ENCODE measurements around the gene GPC6.

GPC6 gene

DNA sequence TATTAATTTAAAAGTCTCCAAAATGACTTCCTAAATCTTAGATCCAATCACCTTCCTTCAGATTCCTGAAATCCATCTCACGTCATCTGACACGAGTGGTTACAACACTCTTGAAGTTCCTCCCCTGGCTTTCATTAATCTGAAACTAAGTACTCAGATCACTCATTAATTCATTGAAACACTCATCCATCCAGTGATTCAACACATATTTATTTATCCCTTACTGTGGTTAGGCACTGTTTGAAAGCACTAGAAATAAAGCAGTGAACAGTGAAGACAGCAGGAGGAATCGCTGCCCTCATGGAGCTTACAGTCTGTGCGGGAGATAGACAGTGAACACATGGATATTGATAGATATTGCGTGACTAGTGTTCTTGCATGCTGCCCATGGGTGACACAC is 780.5 kb downstream of the GPC6 start:
- no peak for DNase-seq

DNA sequence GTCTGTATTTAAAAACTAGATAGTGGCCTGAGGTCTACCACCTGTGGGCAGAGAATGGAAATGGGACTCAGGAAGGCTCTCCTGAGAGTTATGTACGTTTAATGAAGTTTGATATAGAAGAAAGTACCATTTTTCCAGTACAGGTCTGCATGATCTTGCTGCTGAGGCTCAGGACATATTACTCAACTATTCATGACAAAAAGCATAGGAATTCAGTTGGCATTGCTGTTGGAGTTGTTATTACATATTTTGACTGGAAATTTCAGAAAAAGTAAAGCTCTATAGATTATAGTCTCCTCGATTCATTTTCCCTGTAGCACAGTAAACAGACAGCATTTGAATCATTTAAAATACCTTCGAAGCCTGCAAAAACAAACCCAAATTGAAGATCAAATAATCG is 783.1 kb downstream of the GPC6 start:
- DNase-seq = no peak

DNA sequence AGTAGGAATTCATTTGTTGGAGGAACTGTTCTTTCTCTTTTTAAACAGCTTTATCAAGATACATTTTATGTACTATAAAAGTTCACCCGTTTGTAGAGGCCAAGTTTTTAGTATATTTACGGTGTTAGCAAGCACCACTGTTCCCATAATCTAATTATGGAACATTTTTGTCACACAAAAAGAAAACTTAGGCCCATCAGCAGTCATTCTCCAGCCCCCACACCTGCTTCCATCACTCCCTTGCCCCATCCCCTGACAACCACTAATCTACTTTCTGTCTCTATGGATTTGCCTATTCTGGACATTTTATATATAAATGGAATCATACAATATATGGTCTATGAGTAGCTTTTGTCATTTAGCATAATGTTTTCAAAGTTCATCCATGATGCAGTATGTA is 787.9 kb downstream of the GPC6 start:
- no peak for DNase-seq

DNA sequence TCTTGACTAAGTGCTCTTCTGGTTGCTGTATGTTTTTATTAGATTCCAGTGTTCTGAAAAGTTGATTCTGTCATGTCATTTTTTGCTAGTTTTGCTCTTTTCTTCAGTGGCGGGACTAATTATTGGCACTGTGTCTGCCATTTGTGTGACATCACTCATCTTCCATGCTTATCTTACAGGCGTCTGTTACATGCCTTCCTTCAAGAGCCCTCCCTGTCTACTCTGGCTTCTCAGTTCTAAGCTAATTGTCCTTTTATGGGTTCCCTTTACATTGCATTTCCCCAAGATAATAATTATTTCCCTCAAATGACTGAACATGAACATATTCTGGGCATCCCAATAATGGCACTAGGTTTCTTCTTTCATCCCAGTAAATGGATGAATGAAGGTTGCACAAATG is 793.8 kb downstream of the GPC6 start:
- no peak for DNase-seq

DNA sequence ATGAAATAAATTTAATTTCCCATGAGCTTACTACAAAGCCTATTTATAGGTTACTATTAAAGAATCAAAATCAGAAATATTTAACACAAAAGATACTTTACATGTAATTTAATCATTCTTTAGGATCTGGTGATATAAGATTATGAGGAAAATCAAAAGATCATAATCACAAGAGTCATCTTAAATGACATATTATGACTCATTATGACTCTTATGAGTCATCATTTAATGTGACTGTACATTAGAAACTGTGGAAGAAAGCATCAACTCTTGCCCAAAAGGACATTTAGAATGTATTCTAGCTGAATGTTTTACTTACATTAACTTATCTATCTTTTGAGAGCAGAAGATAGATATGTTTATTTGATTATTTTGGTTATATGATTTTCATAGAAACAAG is 794.2 kb downstream of the GPC6 start:
- DNase-seq = no peak

DNA sequence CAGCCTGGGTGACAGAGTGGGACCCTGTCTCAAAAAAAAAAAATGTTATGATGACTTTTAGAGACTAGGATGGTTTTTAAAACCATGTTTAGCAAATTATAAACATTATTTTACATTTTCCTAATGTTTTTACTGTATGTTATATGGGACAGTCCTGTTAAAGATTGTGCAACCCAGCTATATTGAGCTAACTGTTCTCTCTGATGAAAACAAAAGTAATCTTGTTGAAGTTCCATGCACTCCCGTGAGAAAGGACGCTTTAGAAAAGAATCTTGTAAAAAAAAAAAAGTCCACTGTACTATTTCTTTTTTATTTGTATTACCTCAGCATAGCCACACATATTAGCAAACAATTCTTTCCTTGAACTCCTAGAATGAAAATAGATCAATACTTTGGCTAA is 801.6 kb downstream of the GPC6 start:
- DNase-seq = no peak

DNA sequence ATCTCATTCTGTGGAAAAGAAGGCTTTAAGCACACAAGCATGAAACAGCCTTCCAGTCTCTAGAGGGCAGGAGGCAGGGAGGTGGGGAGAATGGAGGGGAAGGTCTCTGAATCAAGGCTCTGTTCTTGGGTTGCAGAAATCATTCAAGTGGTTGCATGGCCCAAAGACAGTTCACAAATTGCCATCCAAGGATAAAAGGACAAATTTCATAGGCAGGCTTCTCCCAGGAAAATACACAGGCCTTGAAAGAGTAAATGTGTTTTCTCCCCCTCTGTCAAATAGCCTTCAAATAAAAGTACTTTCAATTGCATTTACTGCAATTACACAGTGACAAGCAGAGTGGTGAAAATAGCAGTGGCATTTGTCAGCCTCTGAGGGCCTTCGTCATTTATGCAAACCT is 802.0 kb downstream of the GPC6 start:
- DNase-seq = no peak

DNA sequence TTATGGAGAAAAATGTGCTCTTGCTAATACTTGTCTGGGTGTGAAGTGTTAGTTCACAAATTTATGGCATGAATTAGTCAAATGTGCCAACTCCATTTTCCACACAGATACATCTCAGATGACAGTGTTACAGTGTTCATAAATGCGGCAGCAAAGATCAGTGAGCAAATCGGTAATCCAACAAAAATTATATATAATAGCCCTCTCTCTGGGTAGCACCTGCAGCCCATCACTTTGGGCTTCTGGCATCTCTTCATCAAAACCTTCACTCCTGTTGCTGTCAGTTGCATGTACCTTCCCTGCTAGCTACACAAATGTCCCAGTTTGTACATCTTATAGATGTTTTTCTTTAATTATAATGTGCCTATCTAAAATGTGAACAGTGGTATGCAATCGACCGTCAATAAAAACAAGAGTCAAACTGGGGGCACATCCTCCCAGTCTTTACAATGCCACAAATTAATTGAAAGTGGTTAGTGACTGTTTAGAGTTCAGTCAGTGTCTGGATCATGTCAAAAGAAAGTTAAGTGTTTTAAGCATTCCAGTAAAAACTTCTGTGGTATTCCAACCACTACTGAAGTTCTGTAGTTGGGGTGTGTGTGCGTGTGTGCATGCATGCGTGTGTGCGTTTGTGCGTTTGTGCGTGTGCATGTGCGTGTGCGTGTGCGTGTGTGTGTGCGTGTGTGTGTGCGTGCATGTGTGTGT is 804.0 kb downstream of the GPC6 start:
- no peak for DNase-seq

DNA sequence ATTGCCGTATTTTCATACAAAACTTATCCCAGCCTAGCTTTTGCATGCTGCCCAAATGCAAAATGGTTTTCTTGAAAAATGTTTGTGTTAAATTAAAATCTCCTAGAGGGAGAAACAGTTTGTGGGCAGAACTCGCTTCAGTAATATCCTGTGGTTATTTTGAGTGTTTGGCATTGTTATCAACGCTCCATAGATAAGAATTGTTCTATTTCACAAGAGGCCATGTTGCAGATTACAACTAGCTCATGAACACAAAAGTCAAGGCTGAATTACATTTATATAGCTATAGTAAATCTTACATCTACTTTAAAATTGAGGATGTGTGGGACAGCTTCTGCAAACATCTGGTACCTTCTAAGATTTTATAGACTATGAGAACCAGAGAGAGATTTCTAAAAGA is 805.0 kb downstream of the GPC6 start:
- no peak for DNase-seq

DNA sequence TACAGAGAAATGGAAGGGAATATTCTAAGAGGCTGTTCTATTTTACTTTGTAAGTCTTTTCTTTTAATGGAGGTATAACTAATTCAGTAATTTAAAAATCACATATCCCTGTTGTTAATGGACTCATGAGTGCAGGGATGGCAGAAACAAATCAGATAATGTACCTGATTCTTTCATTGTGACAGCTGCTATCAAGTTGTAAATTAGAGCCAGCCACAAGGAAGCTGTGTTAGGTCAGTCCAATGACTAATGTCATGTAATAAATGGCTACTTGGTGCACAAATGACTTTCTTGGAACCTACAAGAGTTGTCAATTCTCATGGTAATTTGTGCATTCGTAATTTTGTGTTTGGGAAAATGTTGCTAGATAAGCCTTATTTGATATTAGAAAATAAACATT is 806.5 kb downstream of the GPC6 start:
- no peak for DNase-seq

DNA sequence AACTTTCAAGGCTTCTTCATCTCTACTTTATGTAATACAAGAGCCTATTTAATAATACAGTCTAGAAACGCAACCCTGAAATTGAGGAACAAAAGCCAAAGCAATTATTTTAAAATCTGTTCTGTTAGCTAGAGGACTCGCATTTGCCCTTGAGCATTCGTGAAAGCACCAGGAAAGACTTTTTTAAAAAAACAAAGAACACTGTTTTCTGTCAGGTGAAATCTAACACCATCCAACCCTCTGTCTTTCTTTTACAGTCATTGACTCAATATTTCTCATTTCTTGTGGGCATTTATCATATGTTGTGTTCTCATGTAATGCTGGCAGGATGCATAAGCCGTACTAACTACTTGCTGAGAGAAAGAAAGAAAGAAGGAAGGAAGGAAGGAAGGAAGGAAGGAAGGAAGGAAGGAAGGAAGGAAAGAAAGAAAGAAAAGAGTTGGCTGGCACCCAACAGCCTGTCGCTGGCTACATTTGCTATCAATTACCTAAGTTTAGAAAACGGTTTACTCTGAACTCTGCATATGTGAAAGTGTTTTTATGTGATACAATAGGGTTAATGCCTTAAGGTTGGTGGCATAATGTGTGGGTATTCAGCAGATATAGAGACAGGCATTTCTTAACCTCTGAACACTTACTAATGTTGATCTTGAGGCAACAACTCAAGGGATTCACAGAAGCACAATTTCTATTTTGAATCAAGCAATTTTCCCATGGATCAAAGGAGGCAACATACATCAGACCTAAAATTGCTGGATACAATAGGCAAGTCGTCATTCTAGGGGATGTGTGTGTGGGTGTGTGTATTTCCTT is 807.4 kb downstream of the GPC6 start:
- no peak for DNase-seq

DNA sequence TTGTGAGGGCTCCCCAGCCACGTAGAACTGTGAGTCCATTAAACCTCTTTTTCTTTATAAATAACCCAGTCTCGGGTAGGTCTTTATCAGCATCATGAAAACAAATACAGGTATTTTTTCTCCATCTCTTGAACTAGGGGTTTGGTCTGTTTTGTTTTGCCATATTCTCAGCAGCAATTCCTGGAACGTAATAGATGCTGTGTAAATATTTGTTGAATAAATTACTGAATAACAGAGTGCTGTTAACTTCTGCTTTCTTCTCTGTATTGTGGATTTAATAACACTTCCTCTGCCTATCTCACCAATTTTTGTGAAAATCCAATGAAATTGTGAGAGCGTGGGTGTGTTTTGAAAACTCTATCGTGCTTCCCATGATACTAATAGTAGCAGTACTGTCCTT is 823.4 kb downstream of the GPC6 start:
- no peak for DNase-seq

DNA sequence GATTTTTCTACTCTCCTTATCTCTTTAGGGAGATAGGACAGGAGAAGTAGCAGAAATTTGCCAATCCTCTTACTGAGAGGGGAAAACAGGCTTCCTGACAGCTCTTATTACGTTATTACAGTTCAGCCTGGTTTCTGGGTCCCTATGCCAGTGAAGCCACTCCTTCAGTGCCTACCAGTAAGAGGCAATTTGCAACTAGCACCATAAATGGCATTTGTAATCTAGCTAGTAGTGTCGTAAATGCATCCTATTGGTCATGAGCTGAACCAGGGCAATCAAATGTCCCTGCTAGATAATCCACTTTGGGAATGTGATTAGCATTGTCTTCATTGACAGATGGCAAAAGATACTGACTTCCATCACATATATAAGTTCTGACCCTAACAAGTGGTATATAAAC is 824.1 kb downstream of the GPC6 start:
- no peak for DNase-seq

DNA sequence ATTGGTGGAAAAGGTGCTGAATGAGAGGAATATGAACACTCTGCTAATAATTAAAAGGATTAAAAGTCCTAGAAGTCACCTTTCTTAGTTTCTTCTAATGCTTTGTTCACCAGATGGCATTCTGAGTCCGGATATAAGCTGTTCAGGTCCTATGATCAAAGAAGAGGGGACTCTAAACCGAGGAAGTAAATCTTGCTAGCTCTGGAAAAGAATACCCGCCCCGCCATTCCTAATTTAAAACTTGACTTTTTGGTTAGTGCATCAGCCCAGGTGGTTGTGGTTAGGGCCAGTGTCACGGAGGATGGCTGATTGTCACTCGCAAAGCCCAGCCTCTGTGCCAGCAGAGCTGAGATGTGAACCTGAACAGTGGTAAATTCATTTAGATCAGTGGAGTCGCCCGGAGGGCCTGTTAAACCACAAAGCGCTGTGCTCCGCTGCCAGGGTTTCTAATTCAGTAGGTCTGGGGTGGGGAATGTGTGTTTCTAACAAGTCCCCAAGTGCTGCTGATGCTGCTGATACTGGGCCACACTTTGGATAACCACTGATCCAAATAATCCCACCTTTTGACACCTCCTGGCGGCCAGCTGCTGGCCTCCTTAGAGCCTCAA is 827.5 kb downstream of the GPC6 start:
- DNase-seq = no peak

DNA sequence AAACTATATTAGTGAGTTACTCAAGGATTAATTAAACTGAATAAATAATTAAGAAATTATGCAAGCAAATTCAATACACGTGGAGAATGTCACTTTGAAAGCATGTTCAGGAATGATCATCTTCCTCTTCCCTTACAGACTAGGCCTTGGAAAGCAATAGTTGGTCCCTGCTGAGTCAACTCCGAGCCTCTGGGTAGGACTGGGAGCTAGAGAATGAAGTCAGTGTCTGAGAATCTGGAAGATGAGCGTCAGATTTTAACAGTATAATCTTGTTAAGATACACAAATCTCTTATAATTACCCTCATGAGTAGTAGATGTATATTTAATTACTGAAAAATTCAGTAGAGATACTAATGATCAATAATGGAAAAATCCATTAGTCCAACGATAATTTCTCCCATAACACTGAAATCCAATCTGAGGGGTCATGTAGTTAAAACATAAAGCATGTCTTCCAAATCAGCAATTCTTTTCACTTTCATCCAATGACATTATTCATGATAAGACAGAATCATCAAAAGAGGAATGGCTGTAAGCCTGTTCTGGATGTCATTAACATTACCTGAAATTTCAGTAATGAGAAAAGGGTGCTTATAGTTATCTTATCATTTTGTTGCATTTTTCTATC is 829.9 kb downstream of the GPC6 start:
- no peak for DNase-seq

DNA sequence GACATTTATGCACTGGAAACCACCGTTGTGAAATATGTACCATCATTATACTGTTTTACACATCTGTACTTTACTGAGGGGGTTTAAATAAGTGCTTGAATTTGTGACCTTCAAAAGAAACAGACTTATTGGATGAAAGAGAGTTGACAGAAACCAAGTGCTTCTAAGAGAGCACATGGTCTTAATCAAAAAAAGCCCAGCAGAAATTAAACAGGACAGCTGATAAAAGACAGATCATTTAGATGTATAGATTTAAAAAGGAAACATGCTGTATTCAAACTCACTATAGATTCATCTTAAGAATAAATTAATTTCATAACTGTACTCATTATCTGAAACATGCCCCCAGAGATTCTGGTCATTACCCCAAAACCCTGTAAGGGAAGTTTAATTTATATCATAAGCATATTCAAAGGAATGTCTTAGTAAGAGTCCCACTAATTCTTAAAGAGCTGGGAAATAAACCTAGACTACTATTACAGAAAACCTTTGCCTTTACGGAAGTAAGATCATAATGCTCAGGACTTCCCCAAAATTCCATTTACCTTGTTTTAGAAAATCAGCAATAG is 831.1 kb downstream of the GPC6 start:
- no peak for DNase-seq

DNA sequence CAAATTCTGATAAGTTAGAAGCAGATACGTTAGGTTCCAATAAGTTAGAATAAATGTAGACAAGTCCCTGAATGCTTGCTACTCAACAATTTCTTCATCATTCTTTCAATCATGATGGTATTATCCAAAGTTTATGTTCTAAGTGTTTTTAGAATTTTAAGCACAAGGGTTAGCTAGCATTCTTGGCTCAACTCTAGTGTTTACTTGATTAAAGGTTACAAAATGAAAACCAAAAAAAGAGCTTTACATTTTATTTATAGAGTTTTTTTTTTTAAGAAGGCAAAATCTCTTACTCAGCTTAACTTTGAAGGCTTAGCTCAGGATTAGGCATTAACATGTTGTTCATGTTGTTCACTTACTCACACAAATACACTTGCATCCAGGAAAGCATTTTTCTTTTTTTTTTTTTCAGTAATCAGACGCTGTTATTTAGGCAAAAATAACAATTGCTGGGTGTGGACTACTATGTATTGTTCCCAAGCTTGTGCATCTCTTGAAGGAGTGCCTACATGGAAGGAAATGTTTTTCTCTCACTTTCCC is 832.3 kb downstream of the GPC6 start:
- DNase-seq = no peak

DNA sequence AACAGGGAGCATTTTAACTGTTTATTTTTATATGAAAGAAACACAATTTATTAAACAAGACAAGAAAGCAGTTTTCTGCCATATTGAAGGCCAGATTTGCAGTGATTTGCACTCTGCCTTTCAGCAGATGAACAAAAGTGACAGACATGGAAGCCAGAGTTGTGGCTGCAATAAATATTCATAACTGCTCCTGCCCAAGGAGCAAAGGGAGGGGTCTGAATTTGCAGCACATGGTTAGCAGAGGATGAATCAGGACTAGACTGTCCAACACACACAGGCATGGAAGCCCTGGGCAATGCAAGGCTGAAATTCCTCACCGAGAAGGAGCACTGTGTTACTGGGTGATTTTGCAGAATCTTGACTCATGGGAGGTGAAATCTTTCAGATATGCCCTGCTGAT is 834.7 kb downstream of the GPC6 start:
- DNase-seq = no peak

DNA sequence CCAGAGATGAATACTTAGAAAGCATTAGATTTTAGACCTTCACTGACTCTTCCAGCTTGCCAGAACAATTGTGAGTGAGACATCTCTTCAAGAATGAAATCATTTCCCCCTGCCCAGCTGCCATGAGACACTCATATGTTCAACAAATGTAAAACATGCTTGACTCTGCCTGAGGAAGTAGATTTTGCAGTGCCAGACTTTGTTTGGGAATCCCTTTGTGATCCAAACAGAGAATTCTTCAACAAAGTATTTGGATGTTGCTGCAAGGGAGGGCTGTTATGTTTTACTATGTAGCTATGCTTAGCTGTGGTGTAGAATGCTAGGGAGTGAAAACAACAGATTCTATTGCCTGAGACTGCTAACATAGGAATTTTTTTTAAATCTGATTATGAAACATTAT is 836.5 kb downstream of the GPC6 start:
- no peak for DNase-seq

DNA sequence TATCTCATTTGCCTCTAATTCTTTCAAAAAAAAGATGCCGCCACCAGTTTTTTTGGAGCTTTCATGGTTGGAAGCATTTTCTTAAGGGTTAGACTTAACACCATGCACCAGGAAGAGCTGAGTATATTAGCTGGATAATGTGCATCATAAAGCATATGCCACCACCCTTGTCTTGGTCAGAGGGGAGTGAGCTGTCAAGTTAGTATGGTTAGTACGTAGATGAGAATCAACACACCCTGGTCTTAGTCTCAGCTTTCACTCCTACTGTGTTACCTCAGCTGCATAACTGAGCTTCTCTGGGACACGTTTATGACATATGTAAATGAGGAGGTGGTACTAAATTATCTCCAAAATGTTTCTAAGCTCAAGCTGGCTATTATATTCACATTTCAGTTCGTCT is 837.2 kb downstream of the GPC6 start:
- no peak for DNase-seq

DNA sequence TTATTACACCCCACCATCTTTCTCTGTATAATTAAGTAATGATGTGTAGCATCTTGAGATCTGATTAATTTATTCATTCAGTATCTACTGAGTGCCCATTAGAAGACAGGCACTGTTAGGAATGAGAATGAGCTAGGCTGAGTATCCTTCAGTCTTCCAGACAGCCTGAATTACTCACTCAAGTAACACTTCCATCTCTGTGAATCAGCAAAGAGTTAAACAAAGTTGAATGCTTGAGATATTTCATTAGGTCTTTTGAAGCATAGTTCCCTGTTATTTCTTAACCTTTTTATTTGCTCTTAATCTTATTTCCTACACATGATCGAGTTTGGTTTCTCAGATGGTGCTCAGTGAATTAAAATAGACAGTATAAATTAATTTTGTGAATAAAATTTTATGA is 839.1 kb downstream of the GPC6 start:
- no peak for DNase-seq

DNA sequence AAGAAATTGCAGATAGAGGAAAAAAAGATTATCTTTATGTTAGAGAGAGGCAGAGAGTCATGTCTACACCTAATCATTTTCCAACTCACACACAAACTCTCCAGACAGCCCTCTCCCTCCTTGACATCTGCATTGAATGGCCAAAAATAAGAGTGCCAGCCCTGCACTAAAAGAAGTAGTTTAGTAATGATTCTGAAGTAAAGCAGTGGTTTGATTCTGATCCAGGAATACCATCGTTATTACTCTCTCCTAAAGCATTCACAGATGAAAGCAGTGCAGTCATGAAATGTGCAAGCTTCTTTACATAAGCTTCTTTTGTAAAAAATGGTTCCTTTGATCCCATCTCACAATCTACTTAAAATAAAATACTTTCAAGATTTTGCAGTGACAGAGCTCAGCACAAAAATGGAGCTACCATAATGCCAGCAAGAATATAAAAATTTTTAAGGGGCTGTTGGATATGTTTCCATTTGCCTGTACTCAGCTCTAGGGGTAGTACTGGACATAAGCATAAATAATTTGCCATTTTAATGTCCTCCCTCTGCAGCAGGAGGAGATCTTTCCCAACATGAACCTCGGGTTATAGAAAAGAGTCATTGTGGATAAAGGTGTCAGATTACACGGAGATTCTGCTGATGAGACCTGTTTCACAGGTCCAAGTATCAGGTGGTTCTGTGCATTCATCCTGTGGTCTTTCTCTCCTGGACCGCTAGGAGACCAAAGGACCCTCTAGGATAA is 846.6 kb downstream of the GPC6 start:
- DNase-seq = no peak

DNA sequence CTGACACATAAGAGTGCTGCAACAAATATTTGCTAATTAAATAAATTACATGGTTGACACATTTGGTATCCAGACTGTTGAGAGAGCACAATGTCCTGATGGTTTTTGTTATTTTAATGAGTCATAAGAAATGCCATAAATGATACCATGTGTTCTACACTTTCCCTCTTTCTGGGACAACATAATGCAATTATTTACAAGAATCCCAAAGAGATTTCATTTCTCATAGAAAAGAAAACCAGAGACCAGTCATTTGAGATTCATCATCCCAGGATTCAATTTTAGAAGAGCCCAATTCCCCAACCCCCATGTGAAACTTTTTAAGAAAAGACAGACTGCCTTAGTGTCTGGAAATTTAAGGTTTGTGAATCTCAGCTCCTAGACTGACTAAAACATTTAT is 853.3 kb downstream of the GPC6 start:
- DNase-seq = no peak

Data from NCI-H187 treated with DMSO at 0.1 percent for 48 hours (cell line).